Esophagus muscularis mucosa (tissue), 4 donors: ENCODE measurements around the gene PLXNA4. TPM values are rescaled to one million over a fixed set of nuclear protein-coding genes. Genes with fewer than 3 reads are reported as not detected.

ENCODE experiments used
- DNase-seq: peaks from one replicate; pipeline ENCODE4 v3.0.0-alpha.2; 2017; ENCODE audit errors: extremely low spot score
- H3K27ac ChIP-seq, 4 donors: fragments of 200-600 bp; sonication (generic); replicated peaks in 1 of 4; 1 replicate in 3 of 4; 2 replicates in 1 of 4; pipeline ENCODE4 v1.5.1; 2016 to 2019; ENCODE audit warnings: mild to moderate bottlenecking in 1 of 4
- H3K27me3 ChIP-seq, 4 donors: fragments of 200-600 bp; sonication (generic); one replicate each; pipeline versions ENCODE4 v1.5.1 to v1.6.0; 2016 to 2019
- H3K36me3 ChIP-seq, 4 donors: fragments of 200-600 bp; sonication (generic); one replicate each; pipeline ENCODE4 v1.5.1; 2016 to 2019
- H3K4me1 ChIP-seq, 4 donors: fragments of 200-600 bp; sonication (generic); one replicate each; pipeline ENCODE4 v1.5.1; 2016 to 2019
- H3K4me3 ChIP-seq, 4 donors: fragments of 200-600 bp; sonication (generic); 1 replicate in 2 of 4; 2 replicates in 2 of 4; pipeline ENCODE4 v1.5.1; 2016 to 2019; ENCODE audit warnings: mild to moderate bottlenecking in 4 of 4, moderate library complexity in 1 of 4
- H3K9me3 ChIP-seq, 4 donors: fragments of 200-600 bp; sonication (generic); 1 replicate in 3 of 4; 2 replicates in 1 of 4; pipeline ENCODE4 v1.5.1; 2016 to 2019
- CTCF ChIP-seq, 3 experiments: fragments of 200-600 bp in 2 of 3; fragments of 450-650 bp in 1 of 3; sonication (generic) in 2 of 3; IDR thresholded peaks; one replicate each; pipeline ENCODE4 v1.5.1; 2017 to 2019; ENCODE audit warnings: antibody characterized with exemption in 3 of 3, mild to moderate bottlenecking in 2 of 3, moderate library complexity in 1 of 3
- EP300 ChIP-seq: sonication (generic); formaldehyde crosslinking; IDR thresholded peaks from one replicate; pipeline ENCODE4 v1.6.1; 2017; ENCODE audit warnings: antibody characterized with exemption
- POLR2A ChIP-seq: fragments of 450-650 bp; IDR thresholded peaks from one replicate; pipeline ENCODE4 v1.6.1; 2017; ENCODE audit warnings: antibody characterized with exemption, moderate library complexity, mild to moderate bottlenecking, low read depth
- POLR2AphosphoS5 ChIP-seq, 2 donors: sonication (generic); formaldehyde crosslinking; IDR thresholded peaks; one replicate each; pipeline ENCODE4 v1.6.1; 2017; ENCODE audit warnings: antibody characterized with exemption in 2 of 2
- WGBS: methylation state at CpG from one replicate; pipeline ENCODE4 v1.1.5; 2018; 5-methylcytosine and 5-hydroxymethylcytosine counted together
- intact Hi-C: fragments of 100-400 bp; cut with DNase I; formaldehyde crosslinking; loops from one replicate; pipeline ENCODE4 v1.15.1; 2023
- total RNA-seq, 4 donors: library from RNA; depleted of rRNA; stranded (reverse); fragments of >200 nt; gene quantifications; one replicate each; pipeline versions ENCODE4 v1.1.0 to v1.2.1, GENCODE V29; 2016

The PLXNA4 gene
- total RNA-seq, 4 donors from 2014 or later, result 5.0 to 9.5 (median 6.6) TPM

GRCh38 chr7:132258231-132258630 lies 318.0 kb downstream of the PLXNA4 start:
- Histone ChIP-seq H3K27ac (peak overlapping the region in 1 of 4 donors; percentile 62), H3K9me3 (no peaks in the 10 kb centered on the region), H3K4me1 (peaks cover 17 to 38% (median 35%) of the 10 kb centered on the region in 4 donors), H3K4me3 (no peak overlapping the region), H3K36me3 (no peaks in the 10 kb centered on the region), H3K27me3 (no peaks in the 10 kb centered on the region)
- no peak for DNase-seq
- intact Hi-C loops, result loop anchor here (10.0 kb wide), 1 partner anchor 313 kb away; no protein-coding TSS in a partner anchor
- 93% methylated on average over 7 of the region's 7 CpGs for WGBS
- TF ChIP-seq CTCF (IDR thresholded peaks at IDR 0.05), result no peak
- TF ChIP-seq POLR2A, result no peak
- TF ChIP-seq EP300, result no peak
- no peak for TF ChIP-seq POLR2AphosphoS5 (IDR thresholded peaks at IDR 0.05)

GRCh38 chr7:132257253-132257652 lies 319.0 kb downstream of the PLXNA4 start:
- no CpG with 5 or more reads among the region's 1 CpG for WGBS
- intact Hi-C loops, result loop anchor here (10.0 kb wide), 1 partner anchor 312 kb away; no protein-coding TSS in a partner anchor
- DNase-seq, result no peak
- H3K4me3 ChIP-seq, result no peak overlapping the region
- TF ChIP-seq EP300 (no peak), CTCF (IDR thresholded peaks at IDR 0.05) (no peak), POLR2A (no peak), POLR2AphosphoS5 (IDR thresholded peaks at IDR 0.05) (no peak)
- H3K9me3 ChIP-seq, result no peaks in the 10 kb centered on the region
- H3K4me1 ChIP-seq, result peaks cover 17 to 47% (median 45%) of the 10 kb centered on the region in 4 donors
- peak overlapping the region in 3 of 4 donors; percentile 20 to 62 (median 43) for H3K27ac ChIP-seq
- no peaks in the 10 kb centered on the region for H3K36me3 ChIP-seq
- H3K27me3 ChIP-seq, result no peaks in the 10 kb centered on the region

- TF ChIP-seq CTCF (IDR thresholded peaks at IDR 0.05) (no peak), POLR2A (no peak), POLR2AphosphoS5 (IDR thresholded peaks at IDR 0.05) (no peak), EP300 (no peak)
- H3K27me3 ChIP-seq, result no peaks in the 10 kb centered on the region
- no peaks in the 10 kb centered on the region for H3K9me3 ChIP-seq
- H3K4me3 ChIP-seq, result no peak overlapping the region
- WGBS, result 80% methylated on average over 2 of the region's 6 CpGs
- no peak for DNase-seq
- H3K36me3 ChIP-seq, result no peaks in the 10 kb centered on the region
- intact Hi-C loops, result loop anchor here (10.0 kb wide), 1 partner anchor 312 kb away; no protein-coding TSS in a partner anchor
- H3K4me1 ChIP-seq, result peaks cover 19 to 52% (median 50%) of the 10 kb centered on the region in 4 donors
- H3K27ac ChIP-seq, result peak overlapping the region in 1 of 4 donors; percentile 62
Observed at GRCh38 chr7:132256721-132257212, 319.5 kb downstream of the PLXNA4 start.

- TF ChIP-seq POLR2AphosphoS5 (IDR thresholded peaks at IDR 0.05), result no peak
- TF ChIP-seq POLR2A, result no peak
- TF ChIP-seq CTCF (IDR thresholded peaks at IDR 0.05), result no peak
- TF ChIP-seq EP300, result no peak
- no peak for DNase-seq
- peaks cover 26 to 61% (median 59%) of the 10 kb centered on the region in 4 donors for H3K4me1 ChIP-seq
- no peaks in the 10 kb centered on the region for H3K36me3 ChIP-seq
- no peaks in the 10 kb centered on the region for H3K27me3 ChIP-seq
- H3K9me3 ChIP-seq, result no peaks in the 10 kb centered on the region
- WGBS, result 42% methylated on average over 6 of the region's 6 CpGs
- intact Hi-C loops, result loop anchor here (10.0 kb wide), 1 partner anchor 311 kb away; no protein-coding TSS in a partner anchor
- no peak overlapping the region for H3K4me3 ChIP-seq
- H3K27ac ChIP-seq, result peak overlapping the region in 1 of 4 donors; percentile 62
Observed at GRCh38 chr7:132255898-132256297, 320.4 kb downstream of the PLXNA4 start.
